Stomach smooth muscle (tissue), 2 donors: ENCODE measurements around the gene NANOS1.
A peak's percentile ranks its signal among the peaks of the same experiment; 100 is the strongest.
"Not testable (repeated sequence)": the region's sequence is repeated elsewhere in the genome, so short reads cannot be mapped to it uniquely, and the experiment has no call there.

Experiments
- H3K27ac ChIP-seq: one replicate; pipeline ENCODE4 v1.7.0; 2013; ENCODE audit warnings: mild to moderate bottlenecking, low read length, inconsistent platforms
- H3K27me3 ChIP-seq, 2 donors: one replicate each; pipeline ENCODE4 v1.7.0; 2013; ENCODE audit warnings: low read length in 2 of 2; ENCODE audit not compliant: insufficient read depth in 2 of 2, control insufficient read depth in 1 of 2
- H3K36me3 ChIP-seq, 2 donors: one replicate each; pipeline ENCODE4 v1.7.0; 2013; ENCODE audit warnings: low read length in 2 of 2; ENCODE audit not compliant: control insufficient read depth in 2 of 2, insufficient read depth in 2 of 2
- H3K4me1 ChIP-seq: one replicate; pipeline ENCODE4 v1.7.0; 2013; ENCODE audit warnings: low read length; ENCODE audit not compliant: control insufficient read depth, insufficient read depth
- H3K4me3 ChIP-seq, 2 donors: one replicate each; pipeline ENCODE4 v1.7.0; 2013; ENCODE audit warnings: low read length in 2 of 2
- H3K9ac ChIP-seq, 2 donors: one replicate each; pipeline ENCODE4 v1.7.0; 2013; ENCODE audit warnings: low read length in 2 of 2, mild to moderate bottlenecking in 1 of 2
- H3K9me3 ChIP-seq, 2 donors: one replicate each; pipeline ENCODE4 v1.7.0; 2013; ENCODE audit warnings: low read length in 2 of 2; ENCODE audit not compliant: control insufficient read depth in 2 of 2
- donor health status: healthy.
- donor health status: Pancreatic carcinoma.

The NANOS1 gene

GRCh38 chr10:119007211-119007574 lies 22.3 kb upstream of the NANOS1 start:
- Histone ChIP-seq H3K36me3 (no peaks in the 10 kb centered on the region), H3K4me1 (peaks cover 9% of the 10 kb centered on the region), H3K27me3 (no peaks in the 10 kb centered on the region), H3K4me3 (peak overlapping the region in 1 of 2 donors; percentile 41), H3K9ac (no peak overlapping the region), H3K9me3 (no peaks in the 10 kb centered on the region), H3K27ac (no peak overlapping the region)

- H3K9ac ChIP-seq = no peak overlapping the region
- H3K4me1 ChIP-seq = peaks cover 20% of the 10 kb centered on the region
- no peaks in the 10 kb centered on the region for H3K27me3 ChIP-seq
- H3K4me3 ChIP-seq = no peak overlapping the region
- no peaks in the 10 kb centered on the region for H3K9me3 ChIP-seq
- H3K36me3 ChIP-seq = no peaks in the 10 kb centered on the region
- H3K27ac ChIP-seq = no peak overlapping the region
Measured at GRCh38 chr10:119020627-119020946, 8.9 kb upstream of the NANOS1 start.

GRCh38 chr10:119022846-119023552 lies 6.5 kb upstream of the NANOS1 start:
- Histone ChIP-seq H3K27ac (peak overlapping the region; percentile 55), H3K9me3 (no peaks in the 10 kb centered on the region), H3K9ac (no peak overlapping the region), H3K4me1 (peaks cover 36% of the 10 kb centered on the region), H3K4me3 (no peak overlapping the region), H3K27me3 (no peaks in the 10 kb centered on the region), H3K36me3 (no peaks in the 10 kb centered on the region)

GRCh38 chr10:119023553-119023868 lies 6.0 kb upstream of the NANOS1 start:
- Histone ChIP-seq H3K36me3 (no peaks in the 10 kb centered on the region), H3K9me3 (no peaks in the 10 kb centered on the region), H3K9ac (no peak overlapping the region), H3K4me1 (peaks cover 37% of the 10 kb centered on the region), H3K4me3 (no peak overlapping the region), H3K27ac (peak overlapping the region; percentile 55), H3K27me3 (no peaks in the 10 kb centered on the region)

GRCh38 chr10:119024882-119025281 lies 4.6 kb upstream of the NANOS1 start:
- no peak overlapping the region for H3K4me3 ChIP-seq
- H3K9ac ChIP-seq = peak overlapping the region in 1 of 2 donors; percentile 42
- H3K4me1 ChIP-seq = peaks cover 43% of the 10 kb centered on the region
- no peaks in the 10 kb centered on the region for H3K27me3 ChIP-seq
- H3K27ac ChIP-seq = peak overlapping the region; percentile 88
- H3K9me3 ChIP-seq = no peaks in the 10 kb centered on the region
- no peaks in the 10 kb centered on the region for H3K36me3 ChIP-seq

GRCh38 chr10:119025336-119025735 lies 4.2 kb upstream of the NANOS1 start:
- H3K9me3 ChIP-seq = no peaks in the 10 kb centered on the region
- peak overlapping the region; percentile 88 for H3K27ac ChIP-seq
- no peak overlapping the region for H3K4me3 ChIP-seq
- H3K36me3 ChIP-seq = no peaks in the 10 kb centered on the region
- H3K9ac ChIP-seq = peak overlapping the region; percentile 40 to 42
- H3K4me1 ChIP-seq = peaks cover 44% of the 10 kb centered on the region
- H3K27me3 ChIP-seq = no peaks in the 10 kb centered on the region

GRCh38 chr10:119025776-119026175 lies 3.7 kb upstream of the NANOS1 start:
- no peaks in the 10 kb centered on the region for H3K27me3 ChIP-seq
- H3K27ac ChIP-seq = peak overlapping the region; percentile 88
- peak overlapping the region; percentile 40 to 42 for H3K9ac ChIP-seq
- H3K4me1 ChIP-seq = peaks cover 48% of the 10 kb centered on the region
- H3K4me3 ChIP-seq = peak overlapping the region in 1 of 2 donors; percentile 15
- no peaks in the 10 kb centered on the region for H3K9me3 ChIP-seq
- no peaks in the 10 kb centered on the region for H3K36me3 ChIP-seq

GRCh38 chr10:119026301-119027110 lies 3.0 kb upstream of the NANOS1 start:
- Histone ChIP-seq H3K36me3 (no peaks in the 10 kb centered on the region), H3K27ac (peak overlapping the region; percentile 88), H3K9ac (peak overlapping the region in 1 of 2 donors; percentile 40), H3K9me3 (no peaks in the 10 kb centered on the region), H3K27me3 (no peaks in the 10 kb centered on the region), H3K4me1 (peaks cover 49% of the 10 kb centered on the region), H3K4me3 (peak overlapping the region in 1 of 2 donors; percentile 8)

GRCh38 chr10:119028445-119028899 lies 1.0 kb upstream of the NANOS1 start:
- Histone ChIP-seq H3K4me1 (peaks cover 41% of the 10 kb centered on the region), H3K4me3 (peak overlapping the region; percentile 67 to 69), H3K9ac (peak overlapping the region; percentile 42 to 64), H3K27ac (peak overlapping the region; percentile 88)
- H3K27me3 ChIP-seq, H3K36me3 ChIP-seq, H3K9me3 ChIP-seq: not testable (repeated sequence)

- peak overlapping the region; percentile 67 to 69 for H3K4me3 ChIP-seq
- peak overlapping the region; percentile 71 for H3K27ac ChIP-seq
- peaks cover 37% of the 10 kb centered on the region for H3K4me1 ChIP-seq
- H3K9me3 ChIP-seq = no peaks in the 10 kb centered on the region
- peak overlapping the region; percentile 42 to 64 for H3K9ac ChIP-seq
- H3K36me3 ChIP-seq = peaks cover 3 to 6% of the 10 kb centered on the region in 2 donors
- H3K27me3 ChIP-seq = no peaks in the 10 kb centered on the region
Measured at GRCh38 chr10:119028900-119029612, 458 bp upstream of the NANOS1 start.
